SIG-M5 (cell line): ENCODE measurements around the gene PPP1CA.
"Not testable (repeated sequence)": the region's sequence is repeated elsewhere in the genome, so short reads cannot be mapped to it uniquely, and the experiment has no call there.

Experiments used
- DNase-seq: peaks from one replicate; lab custom pipeline; 2025; lab: John Stamatoyannopoulos, UW

The PPP1CA gene

GRCh38 chr11:67402192-67402839 lies 658 bp upstream of the PPP1CA start:
- not testable (repeated sequence) for DNase-seq

- DNase-seq: no peak
Measured at GRCh38 chr11:67400942-67401494, 640 bp downstream of the PPP1CA start.

GRCh38 chr11:67400251-67400941 lies 1.3 kb downstream of the PPP1CA start:
- no peak for DNase-seq

- no peak for DNase-seq
Measured at GRCh38 chr11:67398661-67399563, 2.7 kb downstream of the PPP1CA start.

GRCh38 chr11:67397986-67398660 lies 3.5 kb downstream of the PPP1CA start:
- no peak for DNase-seq

GRCh38 chr11:67397536-67397935 lies 4.1 kb downstream of the PPP1CA start:
- no peak for DNase-seq

- no peak for DNase-seq
Measured at GRCh38 chr11:67396587-67397389, 4.9 kb downstream of the PPP1CA start.

- DNase-seq: no peak
Measured at GRCh38 chr11:67396259-67396581, 5.4 kb downstream of the PPP1CA start.

- no peak for DNase-seq
Measured at GRCh38 chr11:67395555-67396258, 6.0 kb downstream of the PPP1CA start.

- no peak for DNase-seq
Measured at GRCh38 chr11:67393990-67394389, 7.7 kb downstream of the PPP1CA start.

GRCh38 chr11:67393437-67393836 lies 8.2 kb downstream of the PPP1CA start:
- DNase-seq: no peak

GRCh38 chr11:67392183-67392715 lies 9.4 kb downstream of the PPP1CA start:
- DNase-seq: no peak

- peak; percentile 44 for DNase-seq
Measured at GRCh38 chr11:67391304-67392182, 10.1 kb downstream of the PPP1CA start, which contains the start of gene RAD9A. TSS of gene RAD9A (plus strand) at chr11:67391986. CDS start at chr11:67392045, 59 bp downstream.

- DNase-seq: no peak
Measured at GRCh38 chr11:67390947-67391303, 10.7 kb downstream of the PPP1CA start.

- DNase-seq: no peak
Measured at GRCh38 chr11:67389477-67389876, 12.2 kb downstream of the PPP1CA start.

GRCh38 chr11:67387518-67387917 lies 14.1 kb downstream of the PPP1CA start:
- DNase-seq: no peak

GRCh38 chr11:67387069-67387468 lies 14.6 kb downstream of the PPP1CA start:
- no peak for DNase-seq

- no peak for DNase-seq
Measured at GRCh38 chr11:67384851-67385366, 16.7 kb downstream of the PPP1CA start.
